Uterus (tissue), 2 donors: ENCODE measurements around the gene UBQLN2.

Experiments used
- POLR2A ChIP-seq, 2 donors: fragments of 450-650 bp; IDR thresholded peaks; one replicate each; pipeline ENCODE4 v1.6.1; 2016; ENCODE audit warnings: antibody characterized with exemption in 2 of 2, mild to moderate bottlenecking in 1 of 2, moderate library complexity in 1 of 2
- TF ChIP-seq, protein P1 (sequence below), 4 experiments: fragments of 200-600 bp in 2 of 4; fragments of 450-650 bp in 2 of 4; sonication (generic) in 2 of 4; IDR thresholded peaks; one replicate each; pipeline ENCODE4 v1.5.1; 2016 to 2019; ENCODE audit warnings: antibody characterized with exemption in 4 of 4, mild to moderate bottlenecking in 2 of 4, moderate library complexity in 1 of 4

DNA sequence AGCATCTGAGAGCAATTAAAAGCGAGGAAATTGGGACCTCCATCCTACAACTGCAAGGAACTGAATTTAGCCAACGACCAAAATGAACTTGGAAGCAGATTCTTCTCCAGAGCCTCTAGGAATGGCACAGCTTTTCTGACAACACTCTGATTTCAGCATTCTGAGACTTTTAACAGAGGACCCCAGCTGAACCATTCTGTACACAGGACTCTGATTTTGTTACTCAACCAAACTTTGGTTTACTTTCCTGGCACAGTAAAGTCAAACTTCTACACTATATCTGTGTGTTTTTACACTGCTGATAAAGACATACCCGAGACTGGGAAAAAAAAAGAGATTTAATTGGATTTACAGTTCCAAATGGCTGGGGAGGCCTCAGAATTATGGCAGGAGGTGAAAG, 37.6 kb downstream of the UBQLN2 start:
- TF ChIP-seq, protein P1, sequence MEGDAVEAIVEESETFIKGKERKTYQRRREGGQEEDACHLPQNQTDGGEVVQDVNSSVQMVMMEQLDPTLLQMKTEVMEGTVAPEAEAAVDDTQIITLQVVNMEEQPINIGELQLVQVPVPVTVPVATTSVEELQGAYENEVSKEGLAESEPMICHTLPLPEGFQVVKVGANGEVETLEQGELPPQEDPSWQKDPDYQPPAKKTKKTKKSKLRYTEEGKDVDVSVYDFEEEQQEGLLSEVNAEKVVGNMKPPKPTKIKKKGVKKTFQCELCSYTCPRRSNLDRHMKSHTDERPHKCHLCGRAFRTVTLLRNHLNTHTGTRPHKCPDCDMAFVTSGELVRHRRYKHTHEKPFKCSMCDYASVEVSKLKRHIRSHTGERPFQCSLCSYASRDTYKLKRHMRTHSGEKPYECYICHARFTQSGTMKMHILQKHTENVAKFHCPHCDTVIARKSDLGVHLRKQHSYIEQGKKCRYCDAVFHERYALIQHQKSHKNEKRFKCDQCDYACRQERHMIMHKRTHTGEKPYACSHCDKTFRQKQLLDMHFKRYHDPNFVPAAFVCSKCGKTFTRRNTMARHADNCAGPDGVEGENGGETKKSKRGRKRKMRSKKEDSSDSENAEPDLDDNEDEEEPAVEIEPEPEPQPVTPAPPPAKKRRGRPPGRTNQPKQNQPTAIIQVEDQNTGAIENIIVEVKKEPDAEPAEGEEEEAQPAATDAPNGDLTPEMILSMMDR (IDR thresholded peaks at IDR 0.05), result no peak
- no peak for TF ChIP-seq POLR2A (IDR thresholded peaks at IDR 0.05)
